ENCODE results near the gene LRRC63. TPM values are rescaled to one million over a fixed set of nuclear protein-coding genes. Genes with fewer than 3 reads are reported as not detected.

LRRC63 gene
- total and polyA plus RNA-seq, 4 donors = 0.13 to 1.1 (median 0.50) TPM

DNA sequence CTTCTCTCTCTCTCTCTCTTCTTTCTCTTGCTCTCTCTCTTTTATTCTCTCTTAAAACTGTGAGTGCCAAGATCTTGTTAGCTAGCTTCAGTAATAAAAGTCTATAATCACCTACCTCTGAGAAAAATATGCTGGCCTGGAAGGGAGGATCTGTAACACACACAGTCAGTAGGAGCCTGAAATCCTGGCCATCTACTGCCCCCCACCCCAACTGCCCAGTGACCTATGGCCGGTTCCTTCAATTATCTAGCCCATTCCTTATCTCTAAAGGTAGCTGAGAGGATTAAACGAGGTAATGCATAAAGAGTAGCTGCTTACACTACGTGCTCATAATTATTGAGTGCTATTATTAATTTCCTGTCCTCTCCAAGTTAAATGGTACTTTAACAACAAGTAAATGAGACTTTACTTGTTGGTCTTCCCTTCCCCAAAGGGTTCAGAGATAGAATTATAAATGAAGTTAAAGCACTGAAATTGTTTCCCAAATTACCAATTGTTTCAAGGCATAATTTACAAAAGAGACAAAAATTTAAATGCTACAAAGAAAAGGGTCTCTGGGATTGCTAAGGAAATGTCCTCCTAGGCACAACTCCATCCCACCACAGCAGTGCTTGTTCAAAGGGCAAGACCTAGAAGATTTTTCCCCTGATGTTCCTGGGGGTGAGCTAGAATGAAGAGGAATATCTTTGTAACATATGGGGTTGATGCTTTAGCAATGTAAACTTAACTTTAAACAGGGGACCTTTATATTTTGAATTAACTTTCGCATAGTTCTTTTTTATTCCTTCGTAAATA is 31.6 kb upstream of the LRRC63 start:
- no peaks in the 10 kb centered on the region for H3K9me3 ChIP-seq (ENCODE audit: control insufficient read depth in 4 of 4, insufficient read depth in 3 of 4, low read length in 3 of 4)
- no peak for DNase-seq
- H3K36me3 ChIP-seq (ENCODE audit: control insufficient read depth in 4 of 4, insufficient read depth in 4 of 4, low read length in 4 of 4) = no peaks in the 10 kb centered on the region
- no peak overlapping the region for H3K4me3 ChIP-seq
- TF ChIP-seq, protein P1, sequence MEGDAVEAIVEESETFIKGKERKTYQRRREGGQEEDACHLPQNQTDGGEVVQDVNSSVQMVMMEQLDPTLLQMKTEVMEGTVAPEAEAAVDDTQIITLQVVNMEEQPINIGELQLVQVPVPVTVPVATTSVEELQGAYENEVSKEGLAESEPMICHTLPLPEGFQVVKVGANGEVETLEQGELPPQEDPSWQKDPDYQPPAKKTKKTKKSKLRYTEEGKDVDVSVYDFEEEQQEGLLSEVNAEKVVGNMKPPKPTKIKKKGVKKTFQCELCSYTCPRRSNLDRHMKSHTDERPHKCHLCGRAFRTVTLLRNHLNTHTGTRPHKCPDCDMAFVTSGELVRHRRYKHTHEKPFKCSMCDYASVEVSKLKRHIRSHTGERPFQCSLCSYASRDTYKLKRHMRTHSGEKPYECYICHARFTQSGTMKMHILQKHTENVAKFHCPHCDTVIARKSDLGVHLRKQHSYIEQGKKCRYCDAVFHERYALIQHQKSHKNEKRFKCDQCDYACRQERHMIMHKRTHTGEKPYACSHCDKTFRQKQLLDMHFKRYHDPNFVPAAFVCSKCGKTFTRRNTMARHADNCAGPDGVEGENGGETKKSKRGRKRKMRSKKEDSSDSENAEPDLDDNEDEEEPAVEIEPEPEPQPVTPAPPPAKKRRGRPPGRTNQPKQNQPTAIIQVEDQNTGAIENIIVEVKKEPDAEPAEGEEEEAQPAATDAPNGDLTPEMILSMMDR (IDR thresholded peaks at IDR 0.05; ENCODE audit: control extremely low read depth, extremely low read depth) = no peak
- no peaks in the 10 kb centered on the region for H3K27me3 ChIP-seq (ENCODE audit: control insufficient read depth in 3 of 3, insufficient read depth in 3 of 3, low read length in 2 of 3)
- no peaks in the 10 kb centered on the region for H3K4me1 ChIP-seq (ENCODE audit: control insufficient read depth in 5 of 5, insufficient read depth in 5 of 5, low read length in 5 of 5)
- WGBS, 2 donors = 25 to 38% methylated on average over 5 of the region's 5 CpGs
- ATAC-seq (ENCODE audit: insufficient read depth, low FRiP score) = no peak
- H3K9ac ChIP-seq (ENCODE audit: insufficient read depth in 1 of 2, low read length in 2 of 2) = no peak overlapping the region
- H3K27ac ChIP-seq (ENCODE audit: low read depth in 1 of 2, low read length in 1 of 2) = peak overlapping the region in 1 of 2 donors; percentile 48

DNA sequence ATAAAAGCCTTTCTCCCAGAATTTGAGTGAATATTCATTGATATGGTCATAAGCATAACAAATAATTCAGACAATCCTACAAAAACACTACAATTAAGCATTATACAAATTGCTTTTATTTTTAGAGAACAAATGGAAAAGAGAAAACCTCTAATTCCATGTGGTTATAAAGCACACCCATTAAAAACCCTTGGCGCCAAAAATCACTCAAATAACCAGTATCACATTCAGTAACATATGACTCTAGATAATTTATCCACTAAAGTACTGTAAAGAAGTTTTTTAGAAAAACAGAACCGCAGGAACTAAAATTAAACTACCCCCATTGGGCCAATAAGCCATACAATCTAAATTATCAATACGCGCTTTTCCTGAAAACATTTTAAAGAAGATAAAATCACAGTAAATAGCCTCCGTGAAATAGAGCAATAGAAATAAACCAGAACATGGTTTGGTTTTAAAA is 30.3 kb upstream of the LRRC63 start:
- Histone ChIP-seq H3K27ac (ENCODE audit: low read depth in 1 of 2, low read length in 1 of 2) (no peak overlapping the region), H3K4me1 (ENCODE audit: control insufficient read depth in 5 of 5, insufficient read depth in 5 of 5, low read length in 5 of 5) (no peaks in the 10 kb centered on the region), H3K36me3 (ENCODE audit: control insufficient read depth in 4 of 4, insufficient read depth in 4 of 4, low read length in 4 of 4) (no peaks in the 10 kb centered on the region), H3K4me3 (no peak overlapping the region), H3K9ac (ENCODE audit: insufficient read depth in 1 of 2, low read length in 2 of 2) (no peak overlapping the region), H3K9me3 (ENCODE audit: control insufficient read depth in 4 of 4, insufficient read depth in 3 of 4, low read length in 3 of 4) (peaks cover 0 to 1% (median 0%) of the 10 kb centered on the region in 4 donors), H3K27me3 (ENCODE audit: control insufficient read depth in 3 of 3, insufficient read depth in 3 of 3, low read length in 2 of 3) (no peaks in the 10 kb centered on the region)
- ATAC-seq (ENCODE audit: insufficient read depth, low FRiP score) (no peak), DNase-seq (no peak)
- 28 to 67% methylated on average over 5 of the region's 5 CpGs for WGBS, 2 donors
- TF ChIP-seq, protein P1 (IDR thresholded peaks at IDR 0.05; ENCODE audit: control extremely low read depth, extremely low read depth) = no peak

DNA sequence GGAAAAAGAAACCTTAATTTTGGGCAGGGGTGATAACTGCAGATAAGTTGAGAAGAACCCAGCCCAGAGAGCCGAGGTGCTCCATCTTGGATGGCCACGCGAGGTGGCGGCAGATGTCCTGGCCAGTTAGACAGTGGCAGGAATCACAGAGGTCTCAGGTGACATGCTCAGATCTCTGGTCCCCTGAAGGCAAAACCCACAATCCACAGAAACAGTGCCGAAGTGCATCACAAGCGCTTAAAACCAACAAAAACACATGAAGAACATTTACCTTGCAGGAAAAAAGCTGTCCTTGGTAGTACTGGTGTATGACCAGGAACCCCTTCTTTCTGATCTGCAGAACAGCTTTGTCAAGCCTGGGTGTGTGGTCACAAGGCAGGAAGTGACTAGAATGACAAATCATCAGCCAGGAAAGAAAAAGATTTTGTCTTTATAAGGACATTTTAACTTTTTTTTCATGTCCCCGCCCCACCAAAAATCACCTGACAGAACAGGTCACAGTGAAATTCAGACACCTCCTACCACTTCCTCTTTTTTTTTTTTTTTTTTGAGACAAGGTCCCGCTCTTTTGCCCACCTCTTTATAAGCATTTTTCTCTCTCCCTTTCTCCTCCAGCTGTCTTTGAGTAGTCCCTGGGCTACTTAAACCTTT is 29.8 kb upstream of the LRRC63 start, which contains the start of gene LCP1:
Gene LCP1 (minus strand): TSS at position 338 of the 651 bp plus-strand sequence. CDS start 22,515 bp downstream, outside the sequence.
- peaks cover 0 to 1% (median 0%) of the 10 kb centered on the region in 4 donors for H3K9me3 ChIP-seq (ENCODE audit: control insufficient read depth in 4 of 4, insufficient read depth in 3 of 4, low read length in 3 of 4)
- H3K27ac ChIP-seq (ENCODE audit: low read depth in 1 of 2, low read length in 1 of 2) = peak within 1 kb of the TSS in 1 of 2 donors; percentile 71
- H3K9ac ChIP-seq (ENCODE audit: insufficient read depth in 1 of 2, low read length in 2 of 2) = no peak within 1 kb of the TSS
- WGBS, 2 donors = 28 to 64% methylated on average over 8 of the region's 8 CpGs
- H3K4me3 ChIP-seq = peak within 1 kb of the TSS; percentile 38
- peak; percentile 58 for ATAC-seq (ENCODE audit: insufficient read depth, low FRiP score)
- DNase-seq = no peak
- no peaks in the 10 kb centered on the region for H3K27me3 ChIP-seq (ENCODE audit: control insufficient read depth in 3 of 3, insufficient read depth in 3 of 3, low read length in 2 of 3)
- H3K4me1 ChIP-seq (ENCODE audit: control insufficient read depth in 5 of 5, insufficient read depth in 5 of 5, low read length in 5 of 5) = no peaks in the 10 kb centered on the region
- TF ChIP-seq, protein P1 (IDR thresholded peaks at IDR 0.05; ENCODE audit: control extremely low read depth, extremely low read depth) = no peak
- no peaks in the 10 kb centered on the region for H3K36me3 ChIP-seq (ENCODE audit: control insufficient read depth in 4 of 4, insufficient read depth in 4 of 4, low read length in 4 of 4)

Data from lung (tissue), 12 donors.